GM19468 (cell line): ENCODE data around the gene RXRB.

Experiments
- ATAC-seq: cut with Tn5 transposase; IDR thresholded peaks from one replicate; pipeline ENCODE4 v1.9.1; 2021; ENCODE audit warnings: mild to moderate bottlenecking, moderate library complexity, moderate number of reproducible peaks; ENCODE audit not compliant: unreplicated experiment; ENCODE audit errors: extremely low read depth

Gene RXRB

DNA sequence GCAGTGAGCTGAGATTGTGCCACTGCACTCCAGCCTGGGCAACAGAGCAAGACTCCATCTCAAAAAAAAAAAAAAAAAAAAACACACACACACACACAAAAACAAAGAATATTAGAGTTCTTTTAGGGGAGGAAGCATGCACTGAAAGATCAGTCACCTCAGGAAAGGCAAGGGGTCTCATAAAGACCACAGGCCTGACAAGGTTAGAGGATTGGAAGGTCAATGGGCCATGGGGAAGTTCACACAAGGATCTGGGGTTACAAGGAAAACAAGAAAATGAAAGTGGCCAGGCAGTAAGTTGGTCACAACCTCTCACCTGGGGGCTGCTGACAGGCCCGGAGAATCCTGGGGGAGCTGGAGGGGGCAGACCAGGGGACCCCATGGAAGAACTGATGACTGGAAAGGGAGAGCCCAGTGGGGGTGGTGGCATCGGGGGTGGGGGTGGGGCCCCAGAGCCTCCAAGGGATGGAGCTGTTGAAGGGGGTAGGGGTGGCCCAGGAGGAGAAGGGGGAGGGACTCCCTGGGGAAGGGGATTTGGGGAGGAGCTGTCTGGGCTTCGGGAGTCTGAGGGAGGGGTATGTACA lies 1.5 kb downstream of the RXRB start:
- no peak for ATAC-seq

DNA sequence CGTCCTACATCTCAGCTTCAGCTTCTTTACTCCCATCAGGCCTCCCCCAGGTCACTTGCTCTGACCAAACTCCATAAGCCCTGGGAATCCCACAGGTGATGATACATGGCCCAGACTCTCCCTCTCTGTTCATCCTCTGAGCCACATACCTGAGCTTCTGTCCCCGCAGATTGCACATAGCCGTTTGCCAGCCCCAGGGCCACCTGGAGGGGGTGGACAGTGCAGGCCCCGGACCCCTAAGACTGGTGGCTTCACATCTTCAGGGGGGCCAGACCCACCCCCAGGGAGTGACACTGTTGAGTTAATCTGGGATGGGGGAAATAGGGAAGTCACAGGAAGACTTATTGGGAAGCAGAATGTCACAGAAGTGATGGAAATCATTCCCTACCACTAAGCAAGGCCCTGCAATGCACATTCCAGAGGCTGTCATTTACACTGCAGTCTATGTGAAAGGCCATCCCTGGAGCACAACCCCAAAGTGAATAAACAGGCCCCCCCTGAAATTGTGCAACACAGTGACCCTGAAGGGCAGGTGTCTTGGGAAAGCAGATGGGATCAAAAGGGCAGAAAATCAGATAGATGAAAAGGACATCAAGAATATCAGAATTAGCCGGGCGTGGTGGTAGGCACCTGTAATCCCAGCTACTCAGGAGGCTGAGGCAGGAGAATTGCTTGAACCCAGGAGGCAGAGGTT lies 2.2 kb downstream of the RXRB start:
- no peak for ATAC-seq

DNA sequence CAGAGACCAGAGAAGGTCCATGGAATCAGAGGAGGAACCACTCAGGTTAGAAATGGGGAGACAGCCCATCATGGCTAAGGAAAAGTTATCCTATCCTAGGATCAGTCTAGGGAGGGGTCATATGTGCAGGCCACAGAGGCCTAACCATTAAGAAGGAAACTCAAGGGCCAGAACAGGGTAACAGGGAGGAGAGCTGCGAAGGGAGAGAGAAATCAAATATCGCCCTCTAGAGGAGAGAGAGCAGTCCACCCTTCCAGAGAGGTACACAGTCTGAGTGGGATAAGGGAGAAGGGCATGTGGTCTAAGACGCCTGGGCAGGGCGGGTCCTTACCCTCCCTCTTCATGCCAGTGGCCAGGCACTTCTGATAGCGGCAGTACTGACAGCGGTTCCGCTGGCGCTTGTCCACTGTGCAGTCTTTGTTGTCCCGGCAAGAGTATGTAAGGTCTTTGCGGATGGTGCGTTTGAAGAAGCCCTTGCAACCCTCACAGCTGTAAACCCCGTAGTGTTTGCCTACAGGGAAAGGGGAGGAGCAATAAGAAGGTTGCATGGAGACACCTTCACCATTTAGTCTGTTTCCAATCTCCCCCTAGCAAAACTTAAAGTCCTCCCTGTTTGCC lies 2.9 kb downstream of the RXRB start:
- no peak for ATAC-seq

DNA sequence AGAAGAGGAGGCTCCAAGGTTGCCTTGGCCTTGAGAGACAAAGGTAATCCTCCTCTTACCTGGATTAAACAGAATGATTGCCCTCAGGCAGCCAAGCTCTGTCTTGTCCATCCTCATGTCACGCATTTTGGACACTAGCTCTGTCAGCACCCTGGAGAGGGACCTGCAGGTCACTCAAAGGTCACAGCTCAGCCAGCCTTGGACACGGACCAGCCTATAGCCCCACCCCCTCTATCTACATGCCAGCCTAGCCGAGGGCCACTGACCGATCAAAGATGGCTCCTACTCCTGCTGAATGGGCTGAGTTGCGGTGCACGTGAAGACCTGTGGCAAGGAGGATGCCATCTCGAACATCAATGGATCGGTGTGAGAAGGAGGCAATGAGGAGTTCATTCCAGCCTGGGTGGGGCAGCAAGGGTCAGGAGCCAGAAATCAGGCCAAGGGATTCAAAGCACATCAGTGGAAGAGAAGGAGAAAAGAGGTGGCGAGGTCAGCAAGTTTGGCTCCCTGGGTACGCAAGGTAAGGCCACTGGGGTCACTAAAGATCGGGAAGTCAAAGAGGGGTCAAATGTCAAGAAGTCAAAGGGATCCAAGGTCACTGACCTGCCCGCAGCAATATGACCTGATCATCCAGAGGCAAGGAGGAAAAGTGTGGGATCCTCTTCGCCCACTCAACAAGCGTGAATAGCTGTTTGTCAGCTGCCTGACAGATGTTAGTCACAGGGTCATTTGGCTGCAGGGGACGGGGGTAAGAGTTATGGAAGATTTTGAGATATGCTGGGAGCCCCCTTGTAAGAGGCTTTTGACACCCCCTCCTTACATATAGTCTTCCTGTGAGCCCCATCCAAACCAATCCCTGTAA lies 4.9 kb downstream of the RXRB start:
- no peak for ATAC-seq

DNA sequence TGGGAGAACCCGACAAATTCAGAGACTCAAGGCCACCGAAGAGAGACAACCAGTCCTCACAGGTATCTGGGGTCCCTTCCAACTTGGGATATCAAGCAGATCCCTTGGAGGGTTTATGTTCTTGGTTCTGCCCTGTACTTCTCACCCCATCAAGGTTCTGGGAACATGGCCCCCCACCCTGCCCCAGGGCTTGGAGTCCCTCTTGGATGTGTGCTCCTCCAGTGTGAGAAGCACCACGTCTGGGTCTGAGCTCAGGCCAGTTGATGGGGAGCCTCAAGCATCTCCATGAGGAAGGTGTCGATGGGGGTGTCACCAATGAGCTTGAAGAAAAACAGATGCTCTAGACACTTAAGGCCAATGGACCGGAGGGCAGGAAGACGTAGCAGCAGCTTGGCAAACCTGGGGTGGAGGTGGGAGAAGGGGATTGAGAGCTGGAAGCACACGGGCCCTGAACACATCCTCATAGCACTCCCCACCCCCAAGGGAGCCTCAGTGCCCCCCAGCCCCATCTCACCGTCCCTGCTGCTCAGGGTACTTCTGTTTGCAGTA lies 6.0 kb downstream of the RXRB start:
- ATAC-seq: no peak

DNA sequence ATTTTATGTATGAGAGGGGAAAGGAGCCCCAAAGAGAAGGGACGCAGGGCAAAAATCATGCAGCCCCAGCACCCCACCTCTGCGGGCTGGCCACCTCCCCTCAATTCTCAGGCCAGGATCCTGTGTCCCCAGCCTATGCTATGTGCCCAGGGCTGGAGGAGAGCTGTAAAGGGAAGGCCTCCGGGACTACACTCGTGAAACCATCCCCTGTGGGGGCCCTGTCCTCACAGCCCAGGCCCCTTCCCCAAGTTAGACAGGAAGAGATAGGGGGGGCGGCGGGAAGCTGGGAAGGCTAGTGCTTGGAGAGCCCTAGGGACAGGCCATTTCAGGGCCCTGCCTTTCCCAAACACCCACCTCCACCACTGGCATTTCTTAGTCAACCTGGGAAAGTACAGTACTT lies 6.8 kb downstream of the RXRB start:
- ATAC-seq: no peak

DNA sequence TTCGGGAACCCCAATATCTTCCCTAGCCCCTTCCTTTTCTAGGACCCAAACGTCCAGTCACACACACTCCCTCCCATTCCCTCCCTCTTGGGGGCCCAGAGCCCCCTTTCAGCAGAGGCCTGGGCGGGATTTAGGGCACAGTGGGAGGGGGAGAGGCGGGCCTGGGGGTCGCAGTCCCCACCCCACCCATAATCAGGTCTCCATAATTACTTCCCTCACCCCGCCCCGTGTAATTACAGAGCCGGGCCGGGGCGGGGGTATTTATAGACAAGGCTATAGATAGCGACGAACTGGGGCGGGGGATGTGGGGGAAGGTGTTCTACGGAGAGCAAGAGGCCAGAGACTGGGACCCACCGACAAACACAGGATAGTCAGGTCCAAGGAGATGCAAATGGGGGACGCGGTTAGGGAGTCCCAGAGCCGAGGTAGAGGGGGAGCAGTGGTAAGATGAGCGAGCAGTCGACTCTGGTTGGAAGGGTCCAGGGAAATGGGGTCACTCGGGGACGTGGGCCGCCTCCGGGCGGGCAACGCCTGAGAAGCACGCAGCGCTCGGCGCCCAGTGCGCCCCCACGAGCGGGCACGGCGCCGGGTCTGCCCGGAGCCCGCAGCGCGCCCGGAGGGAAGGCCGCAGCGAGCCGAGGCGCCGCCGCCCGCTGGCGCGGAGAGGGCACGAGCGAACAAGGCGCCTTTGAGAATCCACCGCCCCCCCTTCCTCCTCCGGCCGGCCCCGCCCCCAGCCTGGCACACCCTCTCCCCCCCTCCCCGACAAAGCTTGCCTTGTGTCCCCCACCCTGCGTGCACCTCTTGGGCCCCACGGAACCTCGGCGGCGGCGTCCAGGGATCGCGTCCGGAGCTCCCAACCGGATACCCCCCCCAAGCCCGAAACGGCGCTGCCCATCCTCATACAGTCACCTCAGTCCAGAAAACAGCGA lies 7.5 kb downstream of the RXRB start:
- ATAC-seq: no peak

DNA sequence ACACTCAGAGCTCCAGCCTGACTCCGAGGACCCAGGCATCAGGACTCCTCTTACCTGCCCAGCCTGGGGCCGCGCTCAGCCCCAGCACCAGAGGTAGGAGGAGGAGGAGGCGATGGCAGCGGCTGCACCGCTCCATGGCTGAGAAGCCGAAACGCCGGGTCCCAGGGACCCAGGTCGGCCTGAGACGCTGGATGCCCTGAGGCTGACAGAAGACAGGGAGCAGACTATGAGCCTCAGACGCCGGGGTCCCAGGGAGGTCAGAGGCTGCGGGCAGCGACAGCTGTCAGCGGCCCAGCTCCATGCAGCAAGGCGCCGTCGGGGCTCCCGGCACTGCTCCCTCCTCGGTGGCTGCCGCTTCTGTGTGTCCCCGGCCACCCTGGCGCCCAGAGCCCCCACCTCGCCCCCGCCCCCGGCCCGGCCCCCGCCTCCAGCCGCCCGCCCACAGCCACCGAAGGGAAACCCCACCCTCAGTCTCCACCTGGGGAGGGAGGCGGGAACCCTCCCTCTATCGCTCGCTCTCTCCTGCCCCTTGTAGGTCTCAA lies 8.3 kb downstream of the RXRB start, which contains the start of gene COL11A2:
TSS of gene COL11A2 (minus strand) at position 363 of the 542 bp plus-strand sequence. CDS start at position 136, 227 bp downstream.
- no peak for ATAC-seq

DNA sequence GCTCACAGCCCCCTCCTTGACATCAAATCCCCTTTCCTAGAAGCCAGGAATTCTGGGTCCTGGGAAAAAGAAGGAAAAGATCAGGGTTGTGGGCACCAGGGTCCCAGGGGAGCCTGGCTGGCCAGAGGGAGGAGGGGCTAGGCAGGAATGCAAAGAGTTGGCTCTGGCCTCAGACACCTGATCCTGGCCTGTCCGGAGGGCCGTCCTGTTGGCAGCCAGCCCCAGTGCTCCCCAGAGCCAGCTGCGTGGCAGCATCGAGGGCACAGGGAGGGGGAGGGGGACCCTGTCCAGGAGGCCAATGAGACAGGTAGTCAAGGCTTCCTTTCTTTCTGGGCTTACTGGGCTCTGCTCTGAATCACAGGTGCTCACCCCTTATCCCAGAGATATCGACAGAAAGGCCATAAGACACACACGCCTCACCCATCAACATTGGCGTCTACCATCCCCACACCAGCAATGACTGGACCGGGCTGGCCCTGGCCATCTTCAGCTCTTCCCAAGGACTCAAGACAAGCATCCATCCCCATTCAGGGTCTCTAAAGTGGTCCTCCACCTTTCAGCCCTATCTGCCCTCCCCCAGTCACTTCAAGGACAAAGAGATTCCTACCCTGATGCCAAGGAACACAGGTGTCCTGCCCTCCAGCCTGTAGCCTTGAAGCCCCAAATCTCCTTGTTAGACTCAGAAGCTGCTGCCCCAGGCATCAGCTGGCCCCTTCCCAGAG lies 8.9 kb downstream of the RXRB start:
- ATAC-seq: no peak

DNA sequence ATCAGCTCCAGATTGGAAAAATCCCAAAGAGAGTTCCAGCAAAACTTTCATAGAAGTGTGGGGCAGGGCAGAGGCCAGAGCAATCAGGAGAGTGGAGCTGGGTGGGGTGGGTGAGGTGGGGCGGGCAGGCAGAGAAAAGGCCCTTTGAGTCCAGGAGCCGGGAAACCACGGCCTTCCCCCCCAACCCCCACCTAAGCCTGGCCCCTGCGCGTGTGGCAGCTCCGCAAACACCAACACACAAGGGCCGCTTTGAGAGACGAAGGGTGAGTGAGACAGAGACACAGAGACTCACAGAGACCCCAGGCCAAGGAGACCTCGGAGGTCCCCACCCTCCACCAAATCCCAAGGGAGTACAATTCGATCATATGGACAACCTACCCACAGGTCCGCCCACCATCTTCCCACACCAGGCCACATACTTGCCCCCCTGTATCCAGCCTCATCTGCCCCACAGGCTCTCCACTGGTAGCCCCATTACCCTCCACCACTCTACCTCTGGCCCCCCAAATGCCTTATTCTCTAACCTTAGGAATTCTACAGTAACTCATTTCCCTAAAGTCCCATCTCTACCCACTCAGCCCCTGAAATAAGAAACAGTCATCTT lies 9.9 kb downstream of the RXRB start:
- no peak for ATAC-seq

DNA sequence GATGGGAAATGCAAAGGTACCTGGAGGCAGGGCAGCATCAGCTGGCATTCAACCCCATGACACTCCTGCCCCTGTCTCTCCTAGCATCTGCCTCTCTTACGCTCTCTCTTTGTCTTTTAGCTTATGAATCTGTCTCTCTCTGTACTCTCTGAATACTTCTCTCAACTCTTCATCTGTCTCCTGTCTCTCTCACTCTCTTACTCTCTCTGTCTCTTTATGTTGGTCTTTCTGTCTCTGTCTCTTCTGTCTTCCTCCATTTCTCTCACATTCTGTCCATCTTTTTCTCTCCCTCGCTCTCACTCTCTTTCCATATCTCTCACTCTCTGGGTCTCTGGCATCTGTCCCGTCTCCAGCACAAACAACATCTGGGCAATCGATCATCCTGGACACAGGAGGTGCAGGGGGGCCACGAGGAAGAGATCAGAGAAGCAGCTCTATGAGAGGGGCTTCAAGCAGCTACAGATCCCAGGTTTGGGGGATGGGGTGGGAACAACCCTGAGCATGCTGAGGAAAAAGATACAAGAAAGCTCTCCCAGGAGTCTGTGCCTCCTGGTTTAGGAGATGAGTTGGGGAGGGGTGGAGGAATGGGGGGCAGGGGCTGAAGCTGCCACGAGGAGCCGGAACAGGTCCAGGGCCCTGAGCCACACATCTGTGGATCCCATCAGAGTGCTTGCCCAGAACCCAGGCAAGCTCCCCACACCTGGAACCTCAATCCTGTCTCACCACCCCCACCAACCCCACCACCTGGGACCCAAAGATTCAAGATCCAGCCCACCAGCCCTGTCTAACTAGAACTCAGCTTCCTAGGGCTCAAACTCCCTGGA lies 10.6 kb downstream of the RXRB start:
- no peak for ATAC-seq

DNA sequence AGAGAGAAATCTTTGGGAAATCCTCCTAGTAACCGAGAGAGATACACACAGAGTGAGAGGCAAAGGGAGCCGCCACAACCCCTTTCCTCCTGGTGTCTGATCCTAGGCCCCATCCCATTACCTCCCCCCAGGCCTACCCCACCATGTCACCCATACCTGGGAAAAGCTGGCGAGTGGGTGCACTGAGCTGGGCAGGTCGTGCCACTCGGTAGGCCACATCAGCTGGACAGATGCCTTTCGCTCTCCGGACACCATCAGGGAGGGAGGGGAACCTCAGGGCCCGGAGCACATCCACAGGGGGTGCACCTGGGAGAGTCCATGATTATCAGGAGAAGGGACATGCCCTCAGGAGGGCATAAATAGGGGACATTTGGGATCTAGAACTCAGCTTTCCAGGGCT lies 11.3 kb downstream of the RXRB start:
- no peak for ATAC-seq

DNA sequence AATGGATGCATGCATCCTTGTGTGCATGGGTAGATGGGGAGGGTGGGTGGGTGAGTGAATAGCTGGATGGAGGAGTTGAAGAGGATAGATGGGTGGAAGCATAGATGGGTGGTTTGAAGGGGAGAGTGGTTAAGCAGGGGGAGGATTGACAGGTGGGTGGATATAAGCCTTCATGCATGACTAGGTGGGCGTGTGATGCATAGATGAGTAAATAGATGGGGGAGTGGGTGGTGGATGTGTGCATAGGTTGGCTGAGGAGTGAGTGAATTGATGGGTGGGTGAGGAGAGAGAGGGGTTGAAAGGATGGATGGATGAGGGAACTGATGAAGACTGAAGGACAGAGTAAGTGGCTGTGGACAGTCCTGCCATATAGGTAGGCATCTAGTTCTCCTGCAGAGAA lies 12.7 kb downstream of the RXRB start:
- ATAC-seq: no peak

DNA sequence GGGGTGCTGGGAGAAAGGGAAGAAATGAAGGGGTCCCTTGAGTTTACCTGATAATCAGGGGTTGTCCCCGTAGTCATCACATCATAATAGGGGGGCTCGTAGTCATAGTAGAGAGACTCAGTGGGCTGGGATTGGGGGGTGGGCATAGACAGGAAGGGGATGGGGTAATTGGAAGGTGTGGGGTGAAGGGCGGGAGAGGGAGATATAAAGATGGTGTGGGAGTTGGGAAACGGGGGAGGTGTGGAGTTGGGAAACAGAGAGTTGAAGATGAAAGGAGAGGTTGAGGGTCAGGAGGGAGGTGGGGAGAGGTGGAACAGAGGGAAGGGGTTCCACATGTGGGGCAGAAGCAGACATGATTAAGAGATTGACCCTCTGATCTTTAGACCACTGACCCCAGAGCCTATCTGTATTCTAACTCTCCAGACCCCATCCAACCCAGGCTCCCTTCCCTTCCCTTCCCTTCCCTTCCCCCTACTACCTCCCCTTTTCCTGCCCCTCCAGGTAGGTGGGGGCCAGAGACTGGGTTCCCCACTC lies 14.7 kb downstream of the RXRB start:
- no peak for ATAC-seq

DNA sequence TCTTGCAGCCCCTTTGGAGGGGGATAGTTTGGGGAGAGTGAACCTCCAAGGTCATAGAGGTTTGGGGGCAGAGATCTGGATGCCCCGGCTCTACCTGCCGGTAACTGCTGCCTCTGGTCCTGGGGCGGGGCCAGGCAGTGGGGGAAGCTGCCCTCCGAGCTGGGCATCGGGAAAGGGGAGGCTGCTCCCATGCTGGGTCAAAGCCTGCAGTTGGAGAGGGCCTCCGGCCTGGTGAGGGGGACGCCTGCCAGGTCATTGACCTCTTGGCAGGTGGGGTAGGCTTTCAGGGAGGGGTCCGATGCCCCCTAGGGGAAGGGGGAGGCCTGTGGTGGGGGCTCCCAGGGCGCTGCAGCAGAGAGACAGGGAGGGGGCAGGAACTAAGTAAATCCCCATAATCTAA lies 15.3 kb downstream of the RXRB start:
- ATAC-seq: no peak

DNA sequence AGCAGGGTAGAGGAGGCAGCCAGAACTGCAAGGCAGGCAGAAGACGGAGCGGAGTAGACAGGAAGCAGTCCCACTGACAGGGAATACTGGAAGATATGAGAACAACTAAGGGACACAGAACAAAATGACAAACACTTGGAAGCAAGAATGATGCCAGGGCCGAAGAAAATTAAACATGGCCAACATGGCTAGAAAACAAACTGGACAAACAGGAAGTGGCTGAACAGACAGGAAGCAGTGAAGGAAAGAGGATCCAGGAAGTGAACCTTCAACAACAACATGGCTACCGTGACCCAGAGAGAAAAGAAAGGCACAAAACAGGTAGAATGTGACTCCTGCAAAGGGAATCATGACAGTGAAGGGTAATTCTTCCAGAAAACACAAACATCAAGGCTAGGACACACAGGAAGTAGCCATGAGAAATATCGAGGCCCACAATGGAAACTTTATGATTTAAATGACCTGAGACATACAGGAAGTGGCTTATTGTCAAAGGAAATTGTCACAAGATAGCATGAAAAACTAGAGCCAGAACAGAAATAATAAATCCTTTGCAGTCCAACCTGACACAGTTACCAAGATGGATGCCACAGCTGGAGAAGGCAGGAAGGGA lies 17.3 kb downstream of the RXRB start:
- no peak for ATAC-seq

DNA sequence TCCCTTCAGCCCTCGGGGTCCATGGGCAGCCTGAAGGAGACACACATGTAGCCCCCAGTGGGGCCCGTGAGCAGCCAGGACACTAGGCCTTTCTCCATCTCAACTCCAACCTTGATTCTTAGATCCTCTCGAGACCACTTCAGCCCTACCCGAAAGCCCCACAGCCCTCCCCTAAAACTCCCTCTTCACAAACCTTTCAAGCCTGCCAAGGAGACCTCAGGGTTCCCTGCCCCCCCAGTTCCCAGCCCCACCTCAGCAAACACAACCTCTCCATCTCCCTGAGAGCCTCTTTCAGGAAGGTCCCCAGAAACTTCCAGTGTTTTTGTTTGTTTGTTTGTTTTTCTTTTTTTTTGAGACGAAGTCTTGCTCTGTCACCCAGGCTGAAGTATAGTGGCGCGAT lies 19.3 kb downstream of the RXRB start:
- ATAC-seq: no peak
